Mesothelial cell of epicardium (in vitro differentiated cells): ENCODE data around the gene PGAP1. TPM values are rescaled to one million over a fixed set of nuclear protein-coding genes. Genes with fewer than 3 reads are reported as not detected.

ENCODE experiments used
- DNase-seq, 2 experiments: peaks; one replicate each; pipeline ENCODE4 v3.0.0; 2021; ENCODE audit warnings: low spot score in 2 of 2; ENCODE audit not compliant: unreplicated experiment in 2 of 2
- H3K27ac Mint-ChIP-seq: 2 replicates; pipeline ENCODE4 v1.8.0; 2021; ENCODE audit warnings: mixed read lengths
- H3K27me3 Mint-ChIP-seq: 2 replicates; pipeline ENCODE4 v1.8.0; 2021; ENCODE audit warnings: low read depth, mixed read lengths
- H3K36me3 Mint-ChIP-seq: 2 replicates; pipeline ENCODE4 v1.8.0; 2021; ENCODE audit warnings: mixed read lengths
- H3K4me1 Mint-ChIP-seq: 2 replicates; pipeline ENCODE4 v1.8.0; 2021; ENCODE audit warnings: mixed read lengths
- H3K4me3 Mint-ChIP-seq: 2 replicates; pipeline ENCODE4 v1.8.0; 2021; ENCODE audit warnings: mild to moderate bottlenecking, moderate library complexity, mixed read lengths
- H3K9me3 Mint-ChIP-seq: 2 replicates; pipeline ENCODE4 v1.8.0; 2021; ENCODE audit warnings: mixed read lengths
- total RNA-seq: library from RNA; stranded (reverse); gene quantifications from 3 replicates; pipeline ENCODE4 v1.2.1, GENCODE V29; 2021
- TF ChIP-seq, protein P1 (sequence below): fragments of 200-600 bp; sonication (generic); IDR thresholded peaks from one replicate; pipeline ENCODE4 v1.5.0; 2021; ENCODE audit warnings: antibody characterized with exemption; ENCODE audit not compliant: unreplicated experiment

Gene PGAP1
- total RNA-seq, 1 donor from 2014 or later = 55.6 TPM

DNA sequence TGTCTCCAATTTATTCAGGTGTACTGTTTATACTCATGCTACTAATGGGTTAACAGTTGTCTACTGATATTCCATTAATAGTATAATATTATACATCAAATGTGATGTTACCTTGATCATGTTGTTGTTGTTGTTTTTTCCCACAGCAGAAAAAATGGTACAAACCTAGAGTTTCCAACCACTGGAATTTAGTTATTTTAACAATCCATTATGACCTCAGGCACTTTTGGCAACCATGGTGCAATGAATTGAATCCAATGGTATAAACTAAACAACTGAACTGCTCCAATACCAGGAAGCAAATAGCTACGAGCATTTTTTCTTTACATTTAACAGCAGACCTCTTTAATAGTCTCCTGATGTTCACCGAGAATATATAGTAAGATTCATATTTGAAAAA is 86.3 kb downstream of the PGAP1 start:
- no peaks in the 10 kb centered on the region for H3K27me3 Mint-ChIP-seq
- DNase-seq = no peak
- no peak overlapping the region for H3K27ac Mint-ChIP-seq
- TF ChIP-seq, protein P1, sequence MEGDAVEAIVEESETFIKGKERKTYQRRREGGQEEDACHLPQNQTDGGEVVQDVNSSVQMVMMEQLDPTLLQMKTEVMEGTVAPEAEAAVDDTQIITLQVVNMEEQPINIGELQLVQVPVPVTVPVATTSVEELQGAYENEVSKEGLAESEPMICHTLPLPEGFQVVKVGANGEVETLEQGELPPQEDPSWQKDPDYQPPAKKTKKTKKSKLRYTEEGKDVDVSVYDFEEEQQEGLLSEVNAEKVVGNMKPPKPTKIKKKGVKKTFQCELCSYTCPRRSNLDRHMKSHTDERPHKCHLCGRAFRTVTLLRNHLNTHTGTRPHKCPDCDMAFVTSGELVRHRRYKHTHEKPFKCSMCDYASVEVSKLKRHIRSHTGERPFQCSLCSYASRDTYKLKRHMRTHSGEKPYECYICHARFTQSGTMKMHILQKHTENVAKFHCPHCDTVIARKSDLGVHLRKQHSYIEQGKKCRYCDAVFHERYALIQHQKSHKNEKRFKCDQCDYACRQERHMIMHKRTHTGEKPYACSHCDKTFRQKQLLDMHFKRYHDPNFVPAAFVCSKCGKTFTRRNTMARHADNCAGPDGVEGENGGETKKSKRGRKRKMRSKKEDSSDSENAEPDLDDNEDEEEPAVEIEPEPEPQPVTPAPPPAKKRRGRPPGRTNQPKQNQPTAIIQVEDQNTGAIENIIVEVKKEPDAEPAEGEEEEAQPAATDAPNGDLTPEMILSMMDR = no peak
- no peaks in the 10 kb centered on the region for H3K9me3 Mint-ChIP-seq
- no peak overlapping the region for H3K4me3 Mint-ChIP-seq
- H3K36me3 Mint-ChIP-seq = peaks cover 21% of the 10 kb centered on the region
- H3K4me1 Mint-ChIP-seq = peaks cover 2% of the 10 kb centered on the region

DNA sequence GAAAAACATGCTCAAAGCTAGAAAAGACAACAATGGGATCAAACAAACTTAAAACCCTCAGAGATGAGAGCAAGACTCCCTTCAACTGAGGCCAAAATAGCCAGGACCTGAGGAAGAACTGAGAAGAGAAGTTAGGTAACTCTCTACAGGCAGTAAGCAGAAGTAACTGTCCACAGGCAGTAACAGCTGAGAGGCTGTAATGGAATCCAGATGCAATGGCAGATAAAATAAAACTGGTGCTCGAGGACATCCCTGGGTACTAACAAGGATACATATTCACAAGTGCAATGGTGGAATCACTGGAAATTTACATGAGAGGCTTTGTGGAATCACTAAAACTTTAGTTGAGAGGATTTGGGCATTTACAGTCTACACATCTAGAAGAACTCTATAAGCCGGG is 86.9 kb downstream of the PGAP1 start:
- peaks cover 20% of the 10 kb centered on the region for H3K36me3 Mint-ChIP-seq
- H3K4me3 Mint-ChIP-seq = no peak overlapping the region
- no peaks in the 10 kb centered on the region for H3K27me3 Mint-ChIP-seq
- no peaks in the 10 kb centered on the region for H3K9me3 Mint-ChIP-seq
- DNase-seq = no peak
- H3K27ac Mint-ChIP-seq = no peak overlapping the region
- TF ChIP-seq, protein P1 = no peak
- H3K4me1 Mint-ChIP-seq = peaks cover 2% of the 10 kb centered on the region

DNA sequence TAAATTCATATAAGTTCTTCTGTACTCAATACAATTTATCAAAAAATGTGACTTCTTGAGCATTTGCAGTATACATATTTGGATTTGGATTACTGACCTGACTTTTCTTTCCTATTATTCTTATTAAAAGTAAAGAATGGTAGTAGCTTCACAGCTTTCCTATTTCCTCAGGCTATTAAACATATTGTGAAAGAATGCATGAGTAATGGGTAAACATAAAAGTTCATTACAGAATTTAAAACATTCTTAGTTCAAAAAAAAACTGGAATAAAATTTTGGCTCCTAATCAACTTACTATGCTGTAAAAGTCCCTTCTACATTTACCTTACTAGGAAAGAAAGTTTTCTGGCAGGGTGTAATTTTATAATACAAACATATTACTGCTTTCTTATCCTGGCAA is 90.1 kb downstream of the PGAP1 start:
- Mint-ChIP-seq H3K27me3 (no peaks in the 10 kb centered on the region), H3K36me3 (peaks cover 18% of the 10 kb centered on the region), H3K4me1 (peaks cover 2% of the 10 kb centered on the region), H3K4me3 (no peak overlapping the region), H3K27ac (no peak overlapping the region), H3K9me3 (no peaks in the 10 kb centered on the region)
- DNase-seq = no peak
- TF ChIP-seq, protein P1 = no peak

DNA sequence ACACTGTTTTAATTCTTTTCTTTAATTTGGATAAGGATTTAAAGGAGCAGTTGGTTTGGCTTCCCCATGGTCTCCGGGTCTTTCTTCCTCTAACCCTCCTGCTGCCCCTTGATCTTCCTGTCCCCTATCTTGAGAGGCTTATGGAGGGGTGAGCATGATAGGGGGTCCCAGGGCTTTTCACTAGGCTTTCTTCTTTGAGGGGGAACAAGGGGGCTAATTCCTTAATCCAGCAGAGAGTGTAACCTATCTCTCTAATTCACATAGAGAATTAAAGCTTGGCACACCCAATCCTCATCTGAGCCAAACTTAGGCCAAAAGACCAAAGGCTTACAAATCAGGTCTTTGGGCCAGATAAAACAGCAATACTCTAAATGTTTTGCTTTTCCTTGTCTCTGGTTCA is 95.8 kb downstream of the PGAP1 start:
- no peak overlapping the region for H3K27ac Mint-ChIP-seq
- no peaks in the 10 kb centered on the region for H3K4me1 Mint-ChIP-seq
- no peak overlapping the region for H3K4me3 Mint-ChIP-seq
- peaks cover 6% of the 10 kb centered on the region for H3K36me3 Mint-ChIP-seq
- TF ChIP-seq, protein P1 = no peak
- no peak for DNase-seq
- no peaks in the 10 kb centered on the region for H3K9me3 Mint-ChIP-seq
- no peaks in the 10 kb centered on the region for H3K27me3 Mint-ChIP-seq

DNA sequence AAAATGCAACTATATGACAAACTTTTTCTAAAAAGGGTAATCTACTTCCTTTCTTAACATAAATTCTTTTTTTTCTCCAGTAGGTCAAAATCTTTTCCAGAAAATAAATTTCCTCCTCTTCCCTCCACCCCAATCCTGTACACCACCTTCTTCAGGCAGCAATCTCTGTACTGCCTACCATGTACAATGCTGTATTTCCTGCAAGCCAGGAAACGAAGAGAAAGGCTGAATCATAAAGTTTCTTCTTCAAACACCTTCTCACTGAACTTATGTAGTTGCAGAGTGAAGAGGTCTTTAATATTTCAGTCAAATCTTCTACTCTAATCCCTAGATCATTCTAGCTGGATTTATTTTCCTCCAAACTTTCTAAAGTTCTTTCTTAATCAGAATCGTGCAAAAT is 99.2 kb downstream of the PGAP1 start:
- TF ChIP-seq, protein P1 = no peak
- Mint-ChIP-seq H3K27me3 (no peaks in the 10 kb centered on the region), H3K9me3 (no peaks in the 10 kb centered on the region), H3K4me3 (no peak overlapping the region), H3K4me1 (peaks cover 13% of the 10 kb centered on the region), H3K36me3 (peaks cover 3% of the 10 kb centered on the region), H3K27ac (no peak overlapping the region)
- no peak for DNase-seq

DNA sequence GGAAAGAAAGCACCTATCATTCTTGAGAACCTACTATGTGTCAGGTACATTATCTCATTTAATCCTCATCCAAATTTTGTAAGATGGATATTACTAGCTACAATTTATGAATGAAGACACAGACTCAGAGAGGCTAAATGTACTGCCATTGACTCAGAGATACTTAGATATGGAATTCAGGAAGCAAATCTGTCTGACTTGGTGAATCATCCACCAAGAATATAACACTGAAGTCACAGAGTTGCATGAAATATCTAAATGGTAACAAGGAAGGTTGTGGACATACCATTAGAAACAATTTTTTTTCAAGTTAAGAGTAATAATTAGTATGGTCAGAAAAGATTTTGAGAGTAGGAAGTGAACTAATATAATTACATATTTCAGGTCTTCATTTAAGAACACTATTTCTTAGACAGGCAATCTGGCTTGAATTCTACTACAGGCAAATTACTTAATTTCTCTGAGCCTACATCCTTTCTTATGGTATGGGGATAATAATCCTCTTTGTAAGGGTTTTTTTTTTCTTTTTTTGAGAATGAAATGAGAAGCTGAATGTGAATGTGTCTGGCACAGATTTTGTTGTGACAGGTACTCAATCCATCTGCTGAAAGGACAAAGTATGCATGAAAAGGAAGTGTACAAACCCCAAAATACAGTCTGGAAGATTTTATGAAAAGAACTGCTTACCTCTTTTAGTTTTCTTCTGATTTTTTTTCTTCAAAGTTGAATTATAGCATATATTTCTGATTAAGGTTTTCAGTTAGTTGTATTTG is 102.6 kb downstream of the PGAP1 start:
- H3K9me3 Mint-ChIP-seq = peaks cover 13% of the 10 kb centered on the region
- DNase-seq = no peak
- no peak overlapping the region for H3K27ac Mint-ChIP-seq
- H3K4me3 Mint-ChIP-seq = no peak overlapping the region
- TF ChIP-seq, protein P1 = no peak
- peaks cover 1% of the 10 kb centered on the region for H3K36me3 Mint-ChIP-seq
- H3K27me3 Mint-ChIP-seq = no peaks in the 10 kb centered on the region
- peaks cover 16% of the 10 kb centered on the region for H3K4me1 Mint-ChIP-seq
